IPS-15b (cell line): ENCODE results near the gene JADE2.
"Not testable (repeated sequence)": the region's sequence is repeated elsewhere in the genome, so short reads cannot be mapped to it uniquely, and the experiment has no call there.

Experiments
- H3K27me3 ChIP-seq: one replicate; pipeline ENCODE4 v1.6.1; 2013; ENCODE audit warnings: low read length; ENCODE audit not compliant: control insufficient read depth, insufficient read depth
- H3K36me3 ChIP-seq: one replicate; pipeline ENCODE4 v1.6.1; 2013; ENCODE audit warnings: low read length; ENCODE audit not compliant: control insufficient read depth, insufficient read depth
- H3K4me1 ChIP-seq: one replicate; pipeline ENCODE4 v1.6.1; 2013; ENCODE audit warnings: mild to moderate bottlenecking, low read length; ENCODE audit not compliant: control insufficient read depth, insufficient read depth
- H3K4me3 ChIP-seq: one replicate; pipeline ENCODE4 v1.5.1; 2013; ENCODE audit warnings: low read depth, low read length
- H3K9ac ChIP-seq: one replicate; pipeline ENCODE4 v1.6.1; 2013; ENCODE audit warnings: low read depth, mild to moderate bottlenecking, low read length
- H3K9me3 ChIP-seq: one replicate; pipeline ENCODE4 v1.6.1; 2013; ENCODE audit warnings: mild to moderate bottlenecking, low read length; ENCODE audit not compliant: control insufficient read depth, insufficient read depth

Gene JADE2

DNA sequence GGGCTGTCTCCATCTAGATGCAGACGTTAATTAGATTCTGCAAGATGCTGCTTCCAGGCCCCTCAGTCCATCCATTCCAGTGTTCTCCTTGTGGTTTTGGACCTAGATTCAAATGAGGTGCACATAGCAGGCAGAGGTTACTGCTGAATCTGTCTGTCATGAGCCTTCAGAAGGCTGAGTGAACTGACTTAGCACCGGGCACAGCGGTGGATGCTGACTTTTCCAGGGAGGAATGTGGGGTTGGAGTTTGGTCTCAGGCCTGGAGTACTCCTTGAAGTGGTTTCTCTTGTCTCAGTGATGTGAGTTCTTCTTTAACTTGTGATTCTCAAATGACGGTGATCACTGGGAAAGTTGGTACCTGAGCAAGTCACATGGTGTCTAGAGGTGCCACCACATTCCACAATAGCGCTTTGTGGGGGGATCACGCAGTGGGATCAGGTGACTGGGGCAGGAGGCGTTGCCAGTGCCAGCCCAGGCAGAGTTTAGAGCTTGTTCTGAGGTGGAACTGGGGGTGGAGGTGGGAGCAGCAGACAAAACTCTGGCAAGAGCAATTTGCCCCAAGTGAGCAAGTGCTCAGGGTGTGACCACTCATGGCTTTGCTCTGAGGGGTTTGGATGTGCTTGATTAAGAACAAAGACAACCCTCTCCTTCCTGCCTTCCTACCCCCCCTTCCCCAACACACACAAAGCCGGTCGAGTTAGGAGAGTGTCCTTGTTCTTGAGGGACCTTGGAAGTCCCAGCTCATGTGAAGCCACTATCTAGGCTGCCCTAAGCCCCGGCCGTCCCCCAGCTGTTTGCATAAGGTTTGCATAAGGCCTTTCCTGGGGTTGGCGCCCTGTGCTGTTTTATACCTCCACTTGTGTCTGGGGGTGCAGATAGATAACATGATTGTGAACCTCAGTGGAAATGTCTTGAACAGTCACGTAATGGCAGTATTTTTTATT lies 25.1 kb downstream of the JADE2 start:
- Histone ChIP-seq H3K9me3 (no peaks in the 10 kb centered on the region), H3K9ac (no peak overlapping the region), H3K4me3 (no peak overlapping the region), H3K36me3 (peaks cover 22% of the 10 kb centered on the region), H3K27me3 (no peaks in the 10 kb centered on the region), H3K4me1 (peaks cover 5% of the 10 kb centered on the region)

DNA sequence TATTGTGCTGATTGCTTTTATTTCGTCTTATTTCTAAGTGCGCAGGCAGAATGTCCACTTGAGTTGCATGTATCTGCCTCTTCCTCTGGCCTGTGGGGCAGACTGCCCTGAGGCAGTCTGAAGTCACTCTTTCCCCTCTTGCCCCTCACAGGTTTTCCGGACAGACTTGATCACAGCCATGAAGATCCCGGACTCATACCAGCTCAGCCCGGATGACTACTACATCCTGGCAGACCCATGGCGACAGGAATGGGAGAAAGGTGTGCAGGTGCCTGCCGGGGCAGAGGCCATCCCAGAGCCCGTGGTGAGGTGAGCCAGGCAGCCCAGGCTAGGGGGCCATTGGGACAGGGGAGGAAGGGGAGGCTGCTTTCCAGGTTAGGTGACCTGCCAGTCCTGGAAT lies 26.4 kb downstream of the JADE2 start:
- Histone ChIP-seq H3K9me3 (no peaks in the 10 kb centered on the region), H3K4me3 (no peak overlapping the region), H3K36me3 (peaks cover 30% of the 10 kb centered on the region), H3K4me1 (peaks cover 5% of the 10 kb centered on the region), H3K27me3 (no peaks in the 10 kb centered on the region), H3K9ac (no peak overlapping the region)

DNA sequence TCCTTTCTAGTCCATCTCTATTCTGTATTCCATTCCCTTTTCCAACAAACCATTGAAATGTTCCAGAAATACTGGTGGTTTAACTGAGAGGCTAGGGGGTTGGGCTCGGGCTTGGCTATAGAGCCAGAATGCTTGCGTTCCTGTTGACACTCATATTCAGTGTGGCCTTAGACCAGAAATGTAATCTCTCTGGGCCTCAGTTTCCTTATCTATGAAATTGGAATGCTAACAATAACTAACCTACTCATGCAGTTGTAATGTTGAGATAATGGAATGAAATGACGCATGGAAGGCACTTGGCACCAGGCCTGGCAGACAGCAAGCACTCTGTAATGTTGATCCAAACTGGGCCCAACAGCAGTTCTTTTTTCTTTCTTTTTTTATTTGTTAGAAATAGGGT lies 26.8 kb downstream of the JADE2 start:
- H3K4me1 ChIP-seq: peaks cover 5% of the 10 kb centered on the region
- H3K27me3 ChIP-seq: no peaks in the 10 kb centered on the region
- no peak overlapping the region for H3K4me3 ChIP-seq
- H3K9ac ChIP-seq: no peak overlapping the region
- peaks cover 30% of the 10 kb centered on the region for H3K36me3 ChIP-seq
- no peaks in the 10 kb centered on the region for H3K9me3 ChIP-seq

DNA sequence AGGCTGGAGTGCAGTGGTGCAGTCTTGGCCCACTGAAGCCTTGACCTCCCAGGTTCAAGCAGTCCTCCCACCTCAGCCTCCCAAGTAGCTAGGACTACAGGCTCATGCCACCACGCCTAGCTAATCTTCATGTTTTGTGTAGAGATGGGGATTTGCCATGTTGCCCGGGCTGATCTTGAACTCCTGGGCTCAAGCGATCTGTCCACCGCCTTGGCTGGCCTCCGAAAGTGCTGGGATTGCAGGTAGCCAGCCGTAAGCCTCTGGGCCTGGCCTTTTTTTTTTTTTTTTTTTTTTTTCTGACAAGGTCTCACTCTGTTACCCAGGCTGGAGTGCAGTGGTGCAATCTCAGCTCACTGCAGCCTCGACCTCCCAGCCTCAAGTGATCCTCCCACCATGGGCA lies 27.2 kb downstream of the JADE2 start:
- H3K4me3 ChIP-seq, H3K27me3 ChIP-seq, H3K9me3 ChIP-seq, H3K4me1 ChIP-seq, H3K9ac ChIP-seq: not testable (repeated sequence)
- peaks cover 30% of the 10 kb centered on the region for H3K36me3 ChIP-seq

DNA sequence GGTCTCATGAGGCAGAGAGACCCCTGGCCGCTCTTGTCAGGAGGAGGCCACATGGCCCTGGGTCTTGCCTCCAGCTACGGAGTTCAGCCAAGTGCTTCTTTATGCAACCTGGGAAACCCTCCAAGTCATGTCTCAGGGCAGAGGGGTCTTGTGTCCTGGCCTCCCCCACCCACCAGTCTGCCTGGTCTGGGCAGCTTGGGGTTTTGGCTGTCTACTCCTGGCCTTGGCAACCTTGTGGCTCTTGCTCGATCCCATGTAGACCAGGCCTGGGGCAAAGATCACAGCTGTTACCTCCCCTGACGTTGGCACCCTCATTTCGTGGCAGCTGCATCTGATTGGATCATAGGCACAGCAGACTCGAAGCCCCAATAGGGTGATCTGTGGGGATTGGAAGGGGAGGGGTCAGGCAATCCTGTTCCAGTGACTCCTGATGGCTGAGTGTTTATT lies 28.4 kb downstream of the JADE2 start:
- peaks cover 5% of the 10 kb centered on the region for H3K4me1 ChIP-seq

DNA sequence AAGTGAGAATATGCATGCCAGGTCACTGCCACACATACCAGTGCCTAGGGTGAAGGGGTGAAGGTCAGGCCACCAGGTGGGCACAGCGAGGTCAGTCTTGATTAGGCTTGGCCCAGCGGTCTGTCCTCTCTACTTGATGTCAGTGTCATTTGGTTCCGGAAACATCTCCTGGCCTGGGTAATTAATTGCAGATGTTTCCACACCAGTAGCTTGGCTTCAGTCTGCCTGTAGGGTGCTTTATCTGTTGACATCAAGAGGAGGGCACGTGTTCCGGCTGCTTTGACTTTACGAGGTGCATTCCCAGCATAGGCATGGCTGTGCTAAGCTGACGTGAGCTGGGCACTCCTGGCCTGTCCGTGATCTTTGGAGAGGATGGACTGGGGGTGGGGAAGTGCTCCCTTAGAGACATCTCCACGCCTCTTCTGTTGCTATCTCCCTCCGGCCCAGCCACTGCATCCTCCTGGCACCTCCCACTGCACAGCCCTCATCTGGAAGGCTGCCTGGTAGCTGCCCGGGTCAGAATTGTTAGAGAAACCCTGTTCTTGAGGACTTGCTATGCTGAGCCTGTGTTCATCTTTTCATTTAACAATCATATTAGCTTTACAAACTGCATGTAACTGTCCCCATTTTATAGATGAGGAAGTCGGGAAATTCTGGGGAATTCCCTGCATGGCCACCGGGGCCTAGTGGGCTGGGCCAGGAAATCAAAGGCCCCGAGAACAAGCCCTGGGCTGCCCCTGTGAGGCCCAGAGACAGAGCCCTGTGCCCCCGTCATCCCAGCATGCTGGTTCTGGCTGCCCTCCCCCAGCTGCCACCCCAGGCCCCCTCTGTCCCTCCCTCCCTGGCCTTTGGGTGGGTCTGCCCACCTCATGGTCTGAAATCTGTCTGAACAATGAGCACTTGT lies 29.1 kb downstream of the JADE2 start:
- Histone ChIP-seq H3K4me3 (no peak overlapping the region), H3K9me3 (no peaks in the 10 kb centered on the region), H3K9ac (no peak overlapping the region), H3K4me1 (peaks cover 5% of the 10 kb centered on the region), H3K27me3 (no peaks in the 10 kb centered on the region), H3K36me3 (peaks cover 31% of the 10 kb centered on the region)

More for the DNA sequence above, 28.4 kb downstream of the JADE2 start:
- no peak overlapping the region for H3K4me3 ChIP-seq
- H3K9me3 ChIP-seq: no peaks in the 10 kb centered on the region
- no peak overlapping the region for H3K9ac ChIP-seq
- H3K27me3 ChIP-seq: no peaks in the 10 kb centered on the region
- peaks cover 24% of the 10 kb centered on the region for H3K36me3 ChIP-seq

DNA sequence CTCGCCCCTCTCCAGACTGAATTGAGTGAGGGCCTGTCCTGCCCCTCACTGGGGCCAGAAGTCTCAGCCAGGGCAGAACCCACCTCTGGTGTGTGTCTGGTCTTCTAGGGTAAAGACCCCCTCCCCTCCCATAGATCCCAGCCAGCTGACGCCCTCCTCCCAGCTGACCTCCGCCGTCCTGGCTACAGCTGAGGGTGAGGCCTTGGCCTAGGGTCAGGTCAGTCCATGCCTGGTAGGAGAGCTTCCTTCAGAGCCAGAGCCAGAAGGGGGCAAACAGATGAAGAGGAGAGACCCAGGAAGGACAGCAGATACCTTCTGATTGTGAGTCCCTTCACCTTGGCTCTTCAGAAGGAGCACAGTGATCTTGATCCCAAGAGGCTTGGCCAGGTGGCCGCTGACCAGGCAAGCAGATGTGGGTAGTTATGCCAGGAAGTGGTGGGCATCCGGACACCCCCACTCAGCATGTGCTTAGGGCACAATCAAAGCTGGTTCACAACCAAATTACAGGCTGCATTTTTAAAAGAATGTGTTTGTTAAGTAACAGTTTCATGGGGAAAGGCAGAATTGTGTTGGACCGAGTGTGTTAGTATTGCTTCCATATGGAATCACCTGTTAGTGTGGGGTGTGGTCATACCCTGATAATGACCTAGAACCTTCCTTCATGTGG lies 29.9 kb downstream of the JADE2 start:
- Histone ChIP-seq H3K4me1 (peaks cover 2% of the 10 kb centered on the region), H3K36me3 (peaks cover 39% of the 10 kb centered on the region), H3K4me3 (no peak overlapping the region), H3K9ac (no peak overlapping the region), H3K9me3 (no peaks in the 10 kb centered on the region), H3K27me3 (no peaks in the 10 kb centered on the region)

DNA sequence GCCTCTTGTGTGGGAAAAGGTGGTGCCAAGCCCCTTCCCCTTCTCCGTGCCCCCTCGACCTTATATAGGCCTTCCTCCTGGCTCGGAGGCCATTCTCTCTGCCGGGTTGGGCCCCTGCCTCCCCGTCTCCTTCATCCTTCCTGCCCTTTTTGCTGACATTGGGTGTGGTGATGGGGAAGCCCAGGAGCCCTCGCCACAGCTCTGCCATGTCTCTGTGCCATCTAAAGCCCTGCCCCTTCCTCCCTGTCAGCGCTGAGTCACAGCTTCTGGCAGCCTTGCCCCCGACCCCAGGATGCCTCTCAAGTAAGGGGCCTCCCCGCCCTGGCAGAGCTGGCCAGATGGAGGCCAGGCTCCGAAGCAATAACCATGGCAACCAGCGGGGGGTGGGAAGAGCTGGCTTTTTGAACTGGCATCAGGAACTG lies 30.4 kb downstream of the JADE2 start:
- Histone ChIP-seq H3K9me3 (no peaks in the 10 kb centered on the region), H3K36me3 (peaks cover 44% of the 10 kb centered on the region), H3K4me3 (no peak overlapping the region), H3K4me1 (no peaks in the 10 kb centered on the region), H3K27me3 (no peaks in the 10 kb centered on the region), H3K9ac (no peak overlapping the region)

DNA sequence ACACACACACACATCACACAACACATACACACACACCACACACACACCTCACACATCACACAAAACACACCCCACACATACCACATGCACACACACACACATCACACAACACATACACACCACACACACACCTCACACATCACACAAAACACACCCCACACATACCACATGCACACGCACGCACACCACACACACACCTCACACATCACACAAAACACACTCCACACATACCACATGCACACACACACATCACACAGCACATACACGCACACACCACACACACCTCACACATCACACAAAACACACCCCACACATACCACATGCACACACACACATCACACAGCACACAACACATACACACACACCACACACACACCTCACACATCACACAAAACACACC lies 31.1 kb downstream of the JADE2 start:
- H3K9me3 ChIP-seq, H3K9ac ChIP-seq, H3K4me1 ChIP-seq, H3K27me3 ChIP-seq, H3K4me3 ChIP-seq: not testable (repeated sequence)
- H3K36me3 ChIP-seq: peaks cover 49% of the 10 kb centered on the region

DNA sequence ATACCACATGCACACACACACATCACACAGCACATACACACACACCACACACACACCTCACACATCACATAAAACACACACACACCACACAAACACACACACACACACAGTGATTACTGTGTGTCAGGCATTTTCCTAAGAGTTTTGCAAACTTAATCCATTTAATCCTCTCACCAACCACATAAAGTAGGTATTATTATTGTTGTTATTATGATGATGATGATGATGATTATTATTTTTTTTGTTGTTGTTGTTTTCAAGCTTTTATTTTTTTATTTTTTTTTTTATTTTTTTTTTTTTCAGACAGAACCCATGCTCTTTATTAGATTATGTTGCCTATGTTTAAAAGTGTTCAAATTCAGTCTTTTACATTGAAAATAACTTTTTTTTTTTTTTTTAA lies 31.5 kb downstream of the JADE2 start:
- H3K9ac ChIP-seq: no peak overlapping the region
- no peaks in the 10 kb centered on the region for H3K27me3 ChIP-seq
- no peaks in the 10 kb centered on the region for H3K4me1 ChIP-seq
- H3K4me3 ChIP-seq: no peak overlapping the region
- H3K36me3 ChIP-seq: peaks cover 53% of the 10 kb centered on the region
- H3K9me3 ChIP-seq: no peaks in the 10 kb centered on the region

DNA sequence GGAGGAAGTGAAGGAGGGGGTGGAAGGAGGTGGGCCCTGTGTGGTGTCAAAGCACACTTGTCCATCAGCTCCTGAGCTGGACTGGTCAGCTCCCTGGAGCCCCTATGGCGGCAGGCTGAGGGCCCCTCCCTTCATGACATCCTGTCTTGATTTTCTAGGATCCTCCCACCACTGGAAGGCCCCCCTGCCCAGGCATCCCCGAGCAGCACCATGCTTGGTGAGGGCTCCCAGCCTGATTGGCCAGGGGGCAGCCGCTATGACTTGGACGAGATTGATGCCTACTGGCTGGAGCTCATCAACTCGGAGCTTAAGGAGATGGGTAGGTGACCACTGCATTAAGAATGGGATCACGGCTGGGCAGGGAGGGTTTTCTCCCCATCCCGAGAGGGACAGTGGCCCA lies 34.2 kb downstream of the JADE2 start:
- no peaks in the 10 kb centered on the region for H3K27me3 ChIP-seq
- peaks cover 69% of the 10 kb centered on the region for H3K36me3 ChIP-seq
- H3K9me3 ChIP-seq: no peaks in the 10 kb centered on the region
- no peak overlapping the region for H3K4me3 ChIP-seq
- no peaks in the 10 kb centered on the region for H3K4me1 ChIP-seq
- H3K9ac ChIP-seq: no peak overlapping the region
